ENCODE data around the gene TAS2R46.
"Not testable (repeated sequence)": the region's sequence is repeated elsewhere in the genome, so short reads cannot be mapped to it uniquely, and the experiment has no call there.

Gene TAS2R46

GRCh38 chr12:11039171-11039570 lies 22.9 kb downstream of the TAS2R46 start:
- no peak for DNase-seq (ENCODE audit: low read depth in 2 of 2)

GRCh38 chr12:11033959-11034358 lies 28.1 kb downstream of the TAS2R46 start:
- DNase-seq (ENCODE audit: low read depth in 2 of 2) = not testable (repeated sequence)

DNA sequence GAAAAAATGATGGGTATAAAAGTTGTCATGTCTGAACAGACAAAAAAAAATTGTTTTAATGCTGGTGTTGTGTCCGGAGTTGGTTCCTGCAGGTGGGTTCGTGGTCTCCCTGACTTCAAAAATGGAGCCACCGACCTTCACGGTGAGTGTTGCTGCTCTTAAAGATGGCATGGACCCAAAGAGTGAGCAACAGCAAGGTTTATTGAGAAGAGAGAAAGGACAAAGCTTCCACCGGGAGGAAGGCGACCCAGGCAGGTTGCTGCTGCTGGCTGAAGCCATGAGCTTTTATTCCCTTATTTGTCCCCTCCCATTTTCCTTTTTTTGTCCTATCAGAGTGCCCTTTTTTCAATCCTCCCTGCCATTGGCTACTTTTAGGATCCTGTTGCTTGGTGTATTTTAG lies 30.8 kb downstream of the TAS2R46 start, which contains the start of gene TAS2R31:
Gene TAS2R31, minus strand, starts transcription at position 101 of the 400 bp plus-strand sequence. Its CDS starts 72 bp downstream, at position 29.
- no peak for DNase-seq (ENCODE audit: low read depth in 2 of 2)

GRCh38 chr12:11026118-11026517 lies 36.0 kb downstream of the TAS2R46 start:
- no peak for DNase-seq (ENCODE audit: low read depth in 2 of 2)

DNA sequence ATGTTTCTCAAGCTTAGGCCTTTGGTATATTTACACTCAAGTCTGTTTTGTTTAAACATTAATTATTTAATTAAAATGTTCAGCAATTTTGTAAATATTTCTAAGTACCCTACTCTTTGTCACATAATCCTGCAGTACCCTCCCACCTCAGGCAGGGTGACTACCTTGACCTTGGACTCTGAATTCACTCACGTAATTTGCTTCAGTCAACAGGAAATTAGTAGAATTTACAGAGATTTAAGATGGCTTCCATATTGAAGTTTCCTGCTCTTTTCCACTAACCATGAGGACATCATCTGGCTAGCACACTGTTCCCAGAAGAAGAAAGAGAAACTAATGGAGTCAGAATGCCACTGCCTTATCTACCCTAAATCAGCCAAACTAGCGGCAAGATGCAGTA lies 38.7 kb downstream of the TAS2R46 start:
- DNase-seq (ENCODE audit: low read depth in 2 of 2) = no peak

DNA sequence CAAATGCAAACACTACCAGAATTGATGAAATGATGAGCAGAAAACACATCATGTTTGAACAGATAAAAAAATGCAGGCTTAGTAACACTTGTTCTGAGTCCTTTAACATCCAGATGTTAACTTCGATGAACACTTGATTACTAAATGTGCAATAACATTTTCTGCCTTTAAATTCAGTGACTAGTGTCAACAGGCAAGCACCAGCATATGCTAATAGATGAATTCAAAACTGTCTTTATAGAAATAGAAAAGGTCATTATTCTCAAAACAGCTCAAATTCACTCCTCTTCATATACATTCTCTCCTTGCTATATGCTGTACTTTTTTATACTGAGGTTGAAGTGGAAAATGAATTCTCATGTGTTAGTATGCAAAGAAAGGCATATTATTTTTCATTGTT lies 39.6 kb downstream of the TAS2R46 start, which contains the start of gene TAS2R19:
Gene TAS2R19, minus strand, starts transcription at position 101 of the 400 bp plus-strand sequence. Its CDS starts 49 bp downstream, at position 52.
- no peak for DNase-seq (ENCODE audit: low read depth in 2 of 2)

GRCh38 chr12:11016937-11017336 lies 45.2 kb downstream of the TAS2R46 start:
- DNase-seq (ENCODE audit: low read depth in 2 of 2) = no peak

DNA sequence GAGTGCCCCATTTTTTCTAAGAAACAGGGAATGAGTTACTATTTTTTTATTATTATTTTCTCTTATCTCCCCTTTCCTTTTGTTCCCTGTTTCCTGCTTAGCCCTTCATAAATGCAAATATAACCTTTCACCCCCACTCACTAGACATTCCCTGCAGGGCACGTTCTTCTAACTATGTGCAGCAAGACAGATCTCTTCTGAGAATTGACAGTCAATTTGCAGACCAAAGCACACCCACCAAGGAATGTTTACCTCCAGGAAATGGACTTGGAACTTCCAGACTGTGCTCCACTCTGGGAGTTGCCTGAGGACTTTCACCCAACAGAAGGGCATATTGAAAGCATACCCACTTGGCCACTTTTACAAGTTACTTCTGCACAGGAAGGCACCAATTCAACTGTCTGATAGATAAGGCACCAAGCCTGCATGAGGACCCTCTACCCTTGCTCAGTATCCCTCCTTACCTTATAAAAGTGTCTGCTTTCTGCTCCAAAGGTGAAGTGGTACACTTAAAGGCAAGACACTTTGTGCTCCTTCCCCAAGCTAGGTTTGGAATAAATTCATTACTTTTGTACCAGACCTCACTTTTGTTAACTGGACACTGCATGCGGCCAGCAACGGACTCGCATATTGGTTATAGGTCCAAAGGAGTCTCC lies 46.2 kb downstream of the TAS2R46 start:
- no peak for DNase-seq (ENCODE audit: low read depth in 2 of 2)

- DNase-seq (ENCODE audit: low read depth in 2 of 2) = no peak
Measured at GRCh38 chr12:11014234-11014633, 47.9 kb downstream of the TAS2R46 start.

Data from stimulated activated CD8-positive, alpha-beta memory T cell treated with anti-CD3 and anti-CD28 coated beads, Interleukin-7, amount 100 ng/mL, for 1 hour (primary cell).